ENCODE data around the gene TNFRSF11A.

DNA sequence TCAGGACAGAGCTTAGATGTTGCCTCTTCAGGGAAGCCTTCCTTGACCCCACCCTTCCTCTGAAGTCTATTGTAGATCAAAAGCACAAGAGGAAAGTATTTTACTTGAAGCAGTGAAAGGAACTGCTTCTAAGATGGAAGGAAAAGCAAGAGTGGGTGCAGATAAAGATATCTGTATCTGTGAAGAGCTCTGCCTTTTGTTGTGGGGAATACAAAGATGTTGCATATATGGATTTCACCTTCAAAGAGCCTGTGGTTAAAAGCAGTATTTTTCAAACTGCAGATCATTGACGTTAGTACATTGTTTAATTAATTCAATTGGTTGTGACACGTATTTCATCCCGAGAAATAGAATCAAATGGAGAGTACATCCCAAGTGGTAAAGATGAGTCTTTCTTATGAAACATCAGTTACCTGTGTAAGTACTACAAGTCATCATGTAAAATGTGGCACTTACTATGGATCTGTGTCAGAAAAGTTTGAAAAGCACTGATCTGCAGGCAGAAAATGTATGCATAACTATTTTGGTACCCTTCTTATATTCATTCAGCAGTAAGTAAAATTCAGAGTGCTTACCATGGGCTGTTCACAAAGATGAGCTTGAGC is 24.6 kb upstream of the TNFRSF11A start:
- TF ChIP-seq, protein P1, sequence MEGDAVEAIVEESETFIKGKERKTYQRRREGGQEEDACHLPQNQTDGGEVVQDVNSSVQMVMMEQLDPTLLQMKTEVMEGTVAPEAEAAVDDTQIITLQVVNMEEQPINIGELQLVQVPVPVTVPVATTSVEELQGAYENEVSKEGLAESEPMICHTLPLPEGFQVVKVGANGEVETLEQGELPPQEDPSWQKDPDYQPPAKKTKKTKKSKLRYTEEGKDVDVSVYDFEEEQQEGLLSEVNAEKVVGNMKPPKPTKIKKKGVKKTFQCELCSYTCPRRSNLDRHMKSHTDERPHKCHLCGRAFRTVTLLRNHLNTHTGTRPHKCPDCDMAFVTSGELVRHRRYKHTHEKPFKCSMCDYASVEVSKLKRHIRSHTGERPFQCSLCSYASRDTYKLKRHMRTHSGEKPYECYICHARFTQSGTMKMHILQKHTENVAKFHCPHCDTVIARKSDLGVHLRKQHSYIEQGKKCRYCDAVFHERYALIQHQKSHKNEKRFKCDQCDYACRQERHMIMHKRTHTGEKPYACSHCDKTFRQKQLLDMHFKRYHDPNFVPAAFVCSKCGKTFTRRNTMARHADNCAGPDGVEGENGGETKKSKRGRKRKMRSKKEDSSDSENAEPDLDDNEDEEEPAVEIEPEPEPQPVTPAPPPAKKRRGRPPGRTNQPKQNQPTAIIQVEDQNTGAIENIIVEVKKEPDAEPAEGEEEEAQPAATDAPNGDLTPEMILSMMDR (IDR thresholded peaks at IDR 0.05; ENCODE audit: insufficient read depth, low read length) = no peak
- TF ChIP-seq REST (IDR thresholded peaks at IDR 0.05; ENCODE audit: insufficient replicate concordance, low read depth) = no peak
- no peak for TF ChIP-seq POLR2AphosphoS5 (IDR thresholded peaks at IDR 0.05; ENCODE audit: low read depth)
- no peak for TF ChIP-seq SPI1 (IDR thresholded peaks at IDR 0.05; ENCODE audit: borderline replicate concordance, low read depth)
- no peak for TF ChIP-seq GABPA (IDR thresholded peaks at IDR 0.05; ENCODE audit: low read depth)

Measured in HL-60 (cell line).